K562 (cell line): ENCODE results near the gene BRPF1. TPM values are rescaled to one million over a fixed set of nuclear protein-coding genes. Genes with fewer than 3 reads are reported as not detected.

Experiments used
- BMI1 ChIP-seq: fragments of 150-350 bp; IDR thresholded peaks from 2 replicates; pipeline ENCODE4 v1.6.1; 2014; ENCODE audit warnings: low read length
- CCAR2 ChIP-seq: fragments of 200-400 bp; formaldehyde crosslinking; IDR thresholded peaks from 2 replicates; pipeline ENCODE4 v1.6.1; 2017; ENCODE audit warnings: mild to moderate bottlenecking, low read depth, low read length
- DLX4 ChIP-seq: fragments of 250-450 bp; sonication (Bioruptor Pico); IDR thresholded peaks from 2 replicates; pipeline ENCODE4 v1.6.1; 2021; ENCODE audit warnings: mild to moderate bottlenecking
- ID3 ChIP-seq, 2 experiments: fragments of 250-450 bp in 1 of 2; fragments of 450-650 bp in 1 of 2; sonication (Bioruptor Pico) in 1 of 2; IDR thresholded peaks; 2 replicates each; pipeline versions ENCODE4 v1.6.1 to v1.8.0; 2016 to 2021; ENCODE audit warnings: mild to moderate bottlenecking in 2 of 2, moderate library complexity in 2 of 2, missing compliant biosample characterization in 1 of 2, missing genetic modification characterization in 1 of 2
- MTA1 ChIP-seq: fragments of 450-650 bp; IDR thresholded peaks from 2 replicates; pipeline ENCODE4 v1.6.1; 2017; ENCODE audit warnings: borderline replicate concordance
- NFXL1 ChIP-seq: fragments of 450-650 bp; formaldehyde crosslinking; IDR thresholded peaks from 2 replicates; pipeline ENCODE4 v1.4.0; 2021; ENCODE audit warnings: mild to moderate bottlenecking
- RREB1 ChIP-seq: fragments of 250-450 bp; sonication (Bioruptor Pico); IDR thresholded peaks from 2 replicates; pipeline ENCODE4 v1.4.0; 2020
- SRSF1 ChIP-seq: fragments of 200-400 bp; formaldehyde crosslinking; IDR thresholded peaks from 2 replicates; pipeline ENCODE4 v1.6.1; 2017; ENCODE audit warnings: mild to moderate bottlenecking, low read depth, low read length, moderate library complexity
- ZC3H8 ChIP-seq: fragments of 450-650 bp; IDR thresholded peaks from 2 replicates; pipeline ENCODE4 v1.6.1; 2017
- ZNF121 ChIP-seq: sonication (generic); formaldehyde crosslinking; conservative IDR thresholded peaks from 2 replicates; pipeline ENCODE4 v1.8.0; 2022; ENCODE audit warnings: missing genetic modification reagents
- ZNF224 ChIP-seq: sonication (generic); formaldehyde crosslinking; IDR thresholded peaks from 2 replicates; pipeline ENCODE4 v1.8.0; 2022; ENCODE audit warnings: mild to moderate bottlenecking, missing genetic modification reagents
- ZNF280A ChIP-seq: fragments of 450-650 bp; IDR thresholded peaks from 2 replicates; pipeline ENCODE4 v1.6.1; 2018; ENCODE audit warnings: mild to moderate bottlenecking, low read depth; ENCODE audit not compliant: partially characterized antibody
- ZNF282 ChIP-seq: sonication (generic); formaldehyde crosslinking; IDR thresholded peaks from 2 replicates; pipeline ENCODE4 v1.8.1; 2023; ENCODE audit warnings: missing genetic modification reagents
- ZNF639 ChIP-seq, 2 experiments: fragments of 200-800 bp in 1 of 2; sonication (Bioruptor generic) in 1 of 2; sonication (generic) in 1 of 2; formaldehyde crosslinking in 1 of 2; IDR thresholded peaks in 1 of 2; conservative IDR thresholded peaks in 1 of 2; 2 replicates each; pipeline versions ENCODE4 v1.5.0 to v1.6.1; 2016 to 2020; ENCODE audit warnings: missing compliant biosample characterization in 1 of 2, missing genetic modification characterization in 1 of 2, missing genetic modification reagents in 1 of 2
- polyA plus RNA-seq, 8 experiments: library from polyadenylated mRNA; depleted of rRNA in 4 of 8; stranded (reverse) in 5 of 8; unstranded in 3 of 8; fragments of >200 nt; fragmentation: Nextera tagmentation in 2 of 8; fragmentation: Illumina TruSeq in 1 of 8; extraction: Ambion mirVana in 2 of 8; extraction: Trizol in 1 of 8; gene quantifications; 2 replicates each; pipeline versions ENCODE4 v1.2.1 to v1.2.3, GENCODE V29; 2011 to 2014; ENCODE audit warnings: inconsistent platforms in 1 of 8, missing spikeins in 1 of 8
- total RNA-seq, 7 experiments: library from RNA; depleted of rRNA in 6 of 7; stranded (reverse); fragments of >200 nt in 6 of 7; fragmentation: Illumina TruSeq in 2 of 7; extraction: Trizol in 2 of 7; gene quantifications; 2 replicates each; pipeline versions ENCODE4 v1.2.1 to v1.2.3, GENCODE V29; 2011 to 2021; ENCODE audit warnings: low replicate concordance in 1 of 7
- TF ChIP-seq, protein P1 (sequence below): fragments of 450-650 bp; conservative IDR thresholded peaks from 2 replicates; pipeline ENCODE4 v1.6.1; 2016; ENCODE audit warnings: missing genetic modification characterization, low read depth, mild to moderate bottlenecking, control low read depth, missing compliant biosample characterization

The BRPF1 gene
- total and polyA plus RNA-seq, 9 of the 15 experiments (the other 6 are each of a cell fraction or from before 2014, with no cell fraction given) = 1.1 to 40.2 (median 23.5) TPM

DNA sequence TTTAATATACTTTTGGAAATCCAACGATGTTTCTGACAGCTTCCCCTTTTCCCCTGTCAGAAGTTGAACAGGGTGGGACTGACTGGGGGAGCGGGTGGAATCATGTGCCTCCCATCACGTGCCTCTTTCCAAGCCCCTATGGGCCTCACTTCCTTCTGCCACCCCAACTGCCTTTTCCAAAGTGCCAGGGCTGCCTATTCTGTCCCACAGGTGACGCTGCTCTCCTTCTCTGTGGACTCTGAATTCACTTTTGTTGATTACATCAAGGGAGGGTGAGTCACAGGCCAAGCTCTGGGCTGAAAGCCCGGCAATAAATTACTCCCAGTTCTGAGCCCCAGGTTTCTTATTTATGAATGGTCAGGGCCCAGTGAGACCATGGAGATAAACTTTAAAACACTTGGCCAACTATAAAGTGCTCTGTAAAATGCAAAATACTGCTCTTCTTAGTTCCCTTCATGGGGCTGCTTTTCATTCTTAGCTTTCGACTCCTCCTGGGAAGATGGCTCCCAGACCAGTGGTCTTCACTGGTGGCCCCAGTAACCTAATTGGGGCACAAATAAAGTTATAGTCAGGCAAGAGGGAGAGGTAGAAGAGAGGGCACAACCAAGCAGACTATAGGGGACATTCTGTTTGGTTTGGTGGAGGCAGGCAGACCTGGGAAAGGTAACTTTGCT is 15.6 kb upstream of the BRPF1 start (continued):
- TF ChIP-seq DLX4 = no peak
- no peak for TF ChIP-seq ZNF282 (CRISPR knock-in tag)
- TF ChIP-seq CCAR2 = no peak
- TF ChIP-seq ZNF639 (CRISPR knock-in tag; conservative IDR thresholded peaks at IDR 0.05 in 1 of 2, IDR thresholded peaks at IDR 0.05 in 1 of 2) = no peak
- TF ChIP-seq, protein P1, sequence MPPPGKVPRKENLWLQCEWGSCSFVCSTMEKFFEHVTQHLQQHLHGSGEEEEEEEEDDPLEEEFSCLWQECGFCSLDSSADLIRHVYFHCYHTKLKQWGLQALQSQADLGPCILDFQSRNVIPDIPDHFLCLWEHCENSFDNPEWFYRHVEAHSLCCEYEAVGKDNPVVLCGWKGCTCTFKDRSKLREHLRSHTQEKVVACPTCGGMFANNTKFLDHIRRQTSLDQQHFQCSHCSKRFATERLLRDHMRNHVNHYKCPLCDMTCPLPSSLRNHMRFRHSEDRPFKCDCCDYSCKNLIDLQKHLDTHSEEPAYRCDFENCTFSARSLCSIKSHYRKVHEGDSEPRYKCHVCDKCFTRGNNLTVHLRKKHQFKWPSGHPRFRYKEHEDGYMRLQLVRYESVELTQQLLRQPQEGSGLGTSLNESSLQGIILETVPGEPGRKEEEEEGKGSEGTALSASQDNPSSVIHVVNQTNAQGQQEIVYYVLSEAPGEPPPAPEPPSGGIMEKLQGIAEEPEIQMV (tag) = no peak
- TF ChIP-seq SRSF1 = no peak
- no peak for TF ChIP-seq ZC3H8
- no peak for TF ChIP-seq ZNF224 (CRISPR knock-in tag)
- peak; percentile 64; the same call in 1 of the 2 replicates for TF ChIP-seq MTA1
- no peak for TF ChIP-seq BMI1
- no peak for TF ChIP-seq ZNF121 (CRISPR knock-in tag)
- no peak for TF ChIP-seq ZNF280A
- no peak for TF ChIP-seq NFXL1
- TF ChIP-seq ID3 (CRISPR knock-in tag; IDR thresholded peaks at IDR 0.05) = no peak
- peak; percentile 66; the same call in 1 of the 2 replicates for TF ChIP-seq ID3 (tag; IDR thresholded peaks at IDR 0.05)
- TF ChIP-seq RREB1 (CRISPR knock-in tag) = no peak
